Neural progenitor cell (in vitro differentiated cells): ENCODE results near the gene PLD4. TPM values are rescaled to one million over a fixed set of nuclear protein-coding genes. Genes with fewer than 3 reads are reported as not detected.

Experiments used
- DNase-seq: peaks from one replicate; pipeline ENCODE4 v3.0.0-alpha.2; 2016; ENCODE audit warnings: low spot score
- H2AFZ ChIP-seq: fragments of 200-600 bp; sonication (generic); replicated peaks from 2 replicates; pipeline ENCODE4 v1.6.1; 2016; ENCODE audit warnings: antibody characterized with exemption
- H3F3A ChIP-seq: fragments of 200-600 bp; sonication (generic); 2 replicates; pipeline ENCODE4 v1.6.1; 2016; ENCODE audit warnings: antibody characterized with exemption, low read depth
- H3K27ac ChIP-seq: fragments of 200-600 bp; sonication (generic); 2 replicates; pipeline ENCODE4 v1.5.1; 2016; ENCODE audit warnings: mild to moderate bottlenecking
- H3K27me3 ChIP-seq: fragments of 200-600 bp; sonication (generic); 2 replicates; pipeline ENCODE4 v1.6.1; 2016; ENCODE audit warnings: mild to moderate bottlenecking, moderate library complexity
- H3K36me3 ChIP-seq: fragments of 200-600 bp; sonication (generic); 2 replicates; pipeline ENCODE4 v1.5.1; 2016
- H3K4me1 ChIP-seq: fragments of 200-600 bp; sonication (generic); 2 replicates; pipeline ENCODE4 v1.6.1; 2016; ENCODE audit warnings: mixed run types
- H3K4me2 ChIP-seq: fragments of 200-600 bp; sonication (generic); 2 replicates; pipeline ENCODE4 v1.6.1; 2016
- H3K4me3 ChIP-seq: fragments of 200-600 bp; sonication (generic); 2 replicates; pipeline ENCODE4 v1.5.1; 2016
- H3K79me2 ChIP-seq: fragments of 200-600 bp; sonication (generic); 2 replicates; pipeline ENCODE4 v1.6.1; 2016; ENCODE audit warnings: low read depth
- H3K9ac ChIP-seq: fragments of 200-600 bp; sonication (generic); 2 replicates; pipeline ENCODE4 v1.6.1; 2016
- H3K9me3 ChIP-seq: fragments of 200-600 bp; sonication (generic); 2 replicates; pipeline ENCODE4 v1.5.1; 2016; ENCODE audit warnings: low read depth
- H4K20me1 ChIP-seq: fragments of 200-600 bp; sonication (generic); 2 replicates; pipeline ENCODE4 v1.6.1; 2016; ENCODE audit warnings: low read depth
- H3K27ac Mint-ChIP-seq: 3 replicates; pipeline ENCODE4 v1.8.0; 2021; ENCODE audit warnings: mixed read lengths
- H3K27me3 Mint-ChIP-seq: 2 replicates; pipeline ENCODE4 v1.8.0; 2022; ENCODE audit warnings: low read depth, mild to moderate bottlenecking, inconsistent platforms, moderate library complexity, mixed read lengths; ENCODE audit not compliant: insufficient read depth
- H3K36me3 Mint-ChIP-seq: 3 replicates; pipeline ENCODE4 v1.8.0; 2021; ENCODE audit warnings: mixed read lengths
- H3K4me1 Mint-ChIP-seq: 3 replicates; pipeline ENCODE4 v1.8.0; 2021; ENCODE audit warnings: mixed read lengths
- H3K4me3 Mint-ChIP-seq: 3 replicates; pipeline ENCODE4 v1.8.0; 2021; ENCODE audit warnings: mild to moderate bottlenecking, moderate library complexity, mixed read lengths
- H3K9me3 Mint-ChIP-seq: 3 replicates; pipeline ENCODE4 v1.8.0; 2020; ENCODE audit warnings: mixed read lengths
- CTCF ChIP-seq: fragments of 200-600 bp; sonication (generic); IDR thresholded peaks from 2 replicates; pipeline ENCODE4 v1.5.1; 2017; ENCODE audit warnings: antibody characterized with exemption, mild to moderate bottlenecking
- EZH2 ChIP-seq: fragments of 200-600 bp; sonication (generic); IDR thresholded peaks from 2 replicates; pipeline ENCODE4 v1.6.1; 2017; ENCODE audit warnings: antibody characterized with exemption, mild to moderate bottlenecking, moderate library complexity
- EZH2phosphoT487 ChIP-seq: fragments of 200-600 bp; sonication (generic); IDR thresholded peaks from 2 replicates; pipeline ENCODE4 v1.6.1; 2017; ENCODE audit warnings: antibody characterized with exemption
- total RNA-seq: library from RNA; depleted of rRNA; stranded (reverse); fragments of >200 nt; gene quantifications from 2 replicates; pipeline ENCODE4 v1.2.3, GENCODE V29; 2015; ENCODE audit warnings: low replicate concordance

The PLD4 gene
- total RNA-seq, 1 donor from 2014 or later, result not detected

GRCh38 chr14:104927432-104927816, 2.7 kb downstream of the PLD4 start:
- Mint-ChIP-seq H3K9me3 (no peaks in the 10 kb centered on the region), H3K4me3 (no peak overlapping the region)
- peaks cover 6% of the 10 kb centered on the region for H4K20me1 ChIP-seq

GRCh38 chr14:104927901-104928300, 3.2 kb downstream of the PLD4 start:
- Histone ChIP-seq H3K36me3 (no peaks in the 10 kb centered on the region), H3K4me1 (peaks cover 10% of the 10 kb centered on the region), H3K4me3 (no peak overlapping the region), H3K27ac (no peak overlapping the region), H2AFZ (no peak overlapping the region), H3K27me3 (peaks cover 38% of the 10 kb centered on the region), H3K9me3 (no peaks in the 10 kb centered on the region), H3K79me2 (no peaks in the 10 kb centered on the region), H3F3A (peaks cover 7% of the 10 kb centered on the region), H4K20me1 (peaks cover 10% of the 10 kb centered on the region), H3K4me2 (no peak overlapping the region), H3K9ac (no peak overlapping the region)
- H3K27me3 Mint-ChIP-seq, result peaks cover 17% of the 10 kb centered on the region
- TF ChIP-seq CTCF, result no peak
- no peak for TF ChIP-seq EZH2phosphoT487
- TF ChIP-seq EZH2, result no peak
- H3K9me3 Mint-ChIP-seq, result no peaks in the 10 kb centered on the region
- no peak overlapping the region for H3K4me3 Mint-ChIP-seq
- no peak overlapping the region for H3K27ac Mint-ChIP-seq
- H3K36me3 Mint-ChIP-seq, result no peaks in the 10 kb centered on the region
- DNase-seq, result no peak
- H3K4me1 Mint-ChIP-seq, result no peaks in the 10 kb centered on the region

More at GRCh38 chr14:104927432-104927816, 2.7 kb downstream of the PLD4 start:
- H3K4me3 ChIP-seq, result no peak overlapping the region
- H3K9ac ChIP-seq, result no peak overlapping the region
- no peak for TF ChIP-seq EZH2phosphoT487
- TF ChIP-seq CTCF, result no peak
- no peak for TF ChIP-seq EZH2
- Mint-ChIP-seq H3K4me1 (no peaks in the 10 kb centered on the region), H3K27ac (no peak overlapping the region), H3K27me3 (peaks cover 17% of the 10 kb centered on the region), H3K36me3 (no peaks in the 10 kb centered on the region)
- H3K4me2 ChIP-seq, result no peak overlapping the region
- H3K9me3 ChIP-seq, result no peaks in the 10 kb centered on the region
- peaks cover 5% of the 10 kb centered on the region for H3K4me1 ChIP-seq
- no peaks in the 10 kb centered on the region for H3K36me3 ChIP-seq
- peaks cover 33% of the 10 kb centered on the region for H3K27me3 ChIP-seq
- no peak overlapping the region for H3K27ac ChIP-seq
- no peak overlapping the region for H2AFZ ChIP-seq
- peaks cover 3% of the 10 kb centered on the region for H3F3A ChIP-seq
- H3K79me2 ChIP-seq, result no peaks in the 10 kb centered on the region
- DNase-seq, result no peak

GRCh38 chr14:104928391-104929133, 3.9 kb downstream of the PLD4 start:
- no peak overlapping the region for H3K4me3 ChIP-seq
- H4K20me1 ChIP-seq, result peaks cover 10% of the 10 kb centered on the region
- Mint-ChIP-seq H3K27me3 (peaks cover 17% of the 10 kb centered on the region), H3K27ac (no peak overlapping the region), H3K4me1 (no peaks in the 10 kb centered on the region), H3K9me3 (no peaks in the 10 kb centered on the region), H3K4me3 (no peak overlapping the region), H3K36me3 (no peaks in the 10 kb centered on the region)
- H3K27ac ChIP-seq, result no peak overlapping the region
- peaks cover 43% of the 10 kb centered on the region for H3K27me3 ChIP-seq
- DNase-seq, result no peak
- no peak for TF ChIP-seq EZH2phosphoT487
- TF ChIP-seq EZH2, result no peak
- no peak for TF ChIP-seq CTCF
- no peak overlapping the region for H2AFZ ChIP-seq
- peaks cover 13% of the 10 kb centered on the region for H3K4me1 ChIP-seq
- H3K9me3 ChIP-seq, result no peaks in the 10 kb centered on the region
- no peak overlapping the region for H3K9ac ChIP-seq
- H3F3A ChIP-seq, result peaks cover 7% of the 10 kb centered on the region
- no peak overlapping the region for H3K4me2 ChIP-seq
- no peaks in the 10 kb centered on the region for H3K36me3 ChIP-seq
- no peaks in the 10 kb centered on the region for H3K79me2 ChIP-seq
